Gastrocnemius medialis (tissue), 4 donors: Measurements from ENCODE around the gene CD19. TPM values are rescaled to one million over a fixed set of nuclear protein-coding genes. Genes with fewer than 3 reads are reported as not detected.

ENCODE experiments used
- ATAC-seq, 2 donors: fragments of 150-250 bp; one replicate each; pipeline ENCODE4 v1.9.1; 2016
- DNase-seq, 2 donors: peaks; one replicate each; pipeline ENCODE4 v3.0.0-alpha.2; 2019
- H3K27ac ChIP-seq, 4 donors: fragments of 200-600 bp; sonication (generic); 1 replicate in 1 of 4; 2 replicates in 3 of 4; pipeline ENCODE4 v1.5.1; 2016 to 2018; ENCODE audit warnings: mild to moderate bottlenecking in 2 of 4, moderate library complexity in 1 of 4
- H3K27me3 ChIP-seq, 3 donors: fragments of 200-600 bp; sonication (generic) in 2 of 3; 1 replicate in 1 of 3; 2 replicates in 2 of 3; pipeline versions ENCODE4 v1.5.1 to v1.6.0; 2016 to 2019; ENCODE audit warnings: mild to moderate bottlenecking in 1 of 3, moderate library complexity in 1 of 3
- H3K36me3 ChIP-seq, 2 donors: fragments of 200-600 bp; sonication (generic) in 1 of 2; one replicate each; pipeline ENCODE4 v1.5.1; 2017 to 2018
- H3K4me1 ChIP-seq, 2 donors: fragments of 200-600 bp; sonication (generic) in 1 of 2; one replicate each; pipeline ENCODE4 v1.5.1; 2016 to 2017; ENCODE audit warnings: mild to moderate bottlenecking in 2 of 2
- H3K4me3 ChIP-seq, 4 donors: fragments of 200-600 bp; sonication (generic) in 3 of 4; 1 replicate in 1 of 4; 2 replicates in 3 of 4; pipeline ENCODE4 v1.5.1; 2016 to 2019; ENCODE audit warnings: mild to moderate bottlenecking in 2 of 4
- H3K9me3 ChIP-seq, 3 donors: fragments of 200-600 bp; sonication (generic) in 2 of 3; 1 replicate in 1 of 3; 2 replicates in 2 of 3; pipeline ENCODE4 v1.5.1; 2016 to 2019
- CTCF ChIP-seq, 5 experiments: fragments of 450-650 bp in 3 of 5; fragments of 200-600 bp in 2 of 5; sonication (generic) in 2 of 5; IDR thresholded peaks in 4 of 5; conservative IDR thresholded peaks in 1 of 5; 1 replicate in 4 of 5; 2 replicates in 1 of 5; pipeline ENCODE4 v1.5.1; 2016 to 2019; ENCODE audit warnings: antibody characterized with exemption in 5 of 5, mild to moderate bottlenecking in 3 of 5, moderate library complexity in 3 of 5
- POLR2A ChIP-seq, 2 donors: fragments of 450-650 bp; IDR thresholded peaks; one replicate each; pipeline ENCODE4 v1.6.1; 2017; ENCODE audit warnings: antibody characterized with exemption in 2 of 2, mild to moderate bottlenecking in 2 of 2, moderate library complexity in 2 of 2
- in situ Hi-C, 4 donors: fragments of 200-750 bp; cut with MboI; loops; one replicate each; pipeline versions ENCODE4 v1.15.0 to v1.8.0; 2017; ENCODE audit warnings: low sequenced_read_pairs in 4 of 4
- intact Hi-C: fragments of 100-400 bp; cut with DNase I; formaldehyde crosslinking; loops from one replicate; pipeline ENCODE4 v1.15.1; 2023; ENCODE audit warnings: low total_unique reads
- total RNA-seq, 4 donors: library from RNA; depleted of rRNA; stranded (reverse); fragments of >200 nt; gene quantifications; one replicate each; pipeline versions ENCODE4 v1.1.0 to v1.2.3, GENCODE V29; 2016

The CD19 gene
- total RNA-seq, 4 donors from 2014 or later, result not detected

GRCh38 chr16:28917095-28917494 lies 14.7 kb upstream of the CD19 start:
- peaks cover 0 to 17% of the 10 kb centered on the region in 2 donors for H3K36me3 ChIP-seq
- no peak for TF ChIP-seq CTCF (IDR thresholded peaks at IDR 0.05 in 4 of 5, conservative IDR thresholded peaks at IDR 0.05 in 1 of 5)
- no peak for TF ChIP-seq POLR2A (IDR thresholded peaks at IDR 0.05)

DNA sequence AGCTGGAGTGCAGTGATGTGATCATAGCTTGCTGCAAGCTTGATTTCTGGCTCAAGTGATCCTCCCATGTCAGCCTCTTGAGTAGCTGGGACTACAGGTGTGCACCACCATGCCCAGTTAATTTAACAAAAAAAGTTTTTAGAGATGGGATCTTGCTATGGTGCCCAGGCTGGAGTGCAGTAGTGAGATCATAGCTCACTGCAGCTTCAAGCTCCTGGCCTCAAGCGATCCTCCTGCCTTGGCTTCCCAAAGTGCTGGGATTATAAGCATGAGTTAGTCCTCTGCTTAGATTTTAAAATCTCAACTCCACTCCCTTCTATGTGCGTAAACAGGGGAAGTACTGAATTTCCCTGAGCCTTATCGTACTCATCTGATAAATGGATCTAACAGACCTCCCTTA lies 13.1 kb upstream of the CD19 start:
- in situ Hi-C loops (no loop called here), intact Hi-C loops (no loop called here)
- no peaks in the 10 kb centered on the region for H3K4me1 ChIP-seq
- peaks cover 0 to 17% of the 10 kb centered on the region in 2 donors for H3K36me3 ChIP-seq
- no peaks in the 10 kb centered on the region for H3K27me3 ChIP-seq
- H3K4me3 ChIP-seq, result no peak overlapping the region
- no peak overlapping the region for H3K27ac ChIP-seq
- H3K9me3 ChIP-seq, result no peaks in the 10 kb centered on the region
- no peak for TF ChIP-seq CTCF (IDR thresholded peaks at IDR 0.05 in 4 of 5, conservative IDR thresholded peaks at IDR 0.05 in 1 of 5)
- no peak for TF ChIP-seq POLR2A (IDR thresholded peaks at IDR 0.05)
- DNase-seq (no peak), ATAC-seq (no peak)

More at GRCh38 chr16:28917095-28917494, 14.7 kb upstream of the CD19 start:
- no peak for DNase-seq
- intact Hi-C loops (no loop called here), in situ Hi-C loops (no loop called here)
- H3K9me3 ChIP-seq, result no peaks in the 10 kb centered on the region
- no peak overlapping the region for H3K27ac ChIP-seq
- H3K27me3 ChIP-seq, result no peaks in the 10 kb centered on the region
- ATAC-seq, result no peak
- no peaks in the 10 kb centered on the region for H3K4me1 ChIP-seq
- H3K4me3 ChIP-seq, result no peak overlapping the region

DNA sequence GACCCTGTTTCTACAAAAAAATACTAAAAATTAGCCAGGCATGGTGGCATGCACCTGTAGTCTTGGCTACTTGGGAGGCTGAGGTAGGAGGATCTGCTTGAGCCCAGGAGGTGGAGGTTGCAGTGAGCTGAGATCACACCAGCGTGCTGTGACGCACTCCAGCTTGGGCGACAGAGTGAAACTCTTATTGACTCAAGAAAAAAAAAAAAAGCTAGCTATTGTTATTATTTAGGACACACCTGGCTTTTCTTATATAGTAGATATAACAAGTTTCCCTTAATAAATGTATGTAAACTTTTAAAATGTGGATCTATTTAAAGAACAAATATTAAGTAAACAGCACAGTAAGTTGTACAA lies 8.6 kb upstream of the CD19 start:
- peaks cover 9% of the 10 kb centered on the region in 2 donors for H3K4me1 ChIP-seq
- no peaks in the 10 kb centered on the region for H3K9me3 ChIP-seq
- ATAC-seq (no peak), DNase-seq (no peak)
- H3K27ac ChIP-seq, result no peak overlapping the region
- in situ Hi-C loops, result no loop called here
- TF ChIP-seq CTCF (IDR thresholded peaks at IDR 0.05 in 4 of 5, conservative IDR thresholded peaks at IDR 0.05 in 1 of 5) (no peak), POLR2A (IDR thresholded peaks at IDR 0.05) (no peak)
- H3K27me3 ChIP-seq, result no peaks in the 10 kb centered on the region
- peaks cover 0 to 10% of the 10 kb centered on the region in 2 donors for H3K36me3 ChIP-seq
- intact Hi-C loops, result no loop called here
- no peak overlapping the region for H3K4me3 ChIP-seq

DNA sequence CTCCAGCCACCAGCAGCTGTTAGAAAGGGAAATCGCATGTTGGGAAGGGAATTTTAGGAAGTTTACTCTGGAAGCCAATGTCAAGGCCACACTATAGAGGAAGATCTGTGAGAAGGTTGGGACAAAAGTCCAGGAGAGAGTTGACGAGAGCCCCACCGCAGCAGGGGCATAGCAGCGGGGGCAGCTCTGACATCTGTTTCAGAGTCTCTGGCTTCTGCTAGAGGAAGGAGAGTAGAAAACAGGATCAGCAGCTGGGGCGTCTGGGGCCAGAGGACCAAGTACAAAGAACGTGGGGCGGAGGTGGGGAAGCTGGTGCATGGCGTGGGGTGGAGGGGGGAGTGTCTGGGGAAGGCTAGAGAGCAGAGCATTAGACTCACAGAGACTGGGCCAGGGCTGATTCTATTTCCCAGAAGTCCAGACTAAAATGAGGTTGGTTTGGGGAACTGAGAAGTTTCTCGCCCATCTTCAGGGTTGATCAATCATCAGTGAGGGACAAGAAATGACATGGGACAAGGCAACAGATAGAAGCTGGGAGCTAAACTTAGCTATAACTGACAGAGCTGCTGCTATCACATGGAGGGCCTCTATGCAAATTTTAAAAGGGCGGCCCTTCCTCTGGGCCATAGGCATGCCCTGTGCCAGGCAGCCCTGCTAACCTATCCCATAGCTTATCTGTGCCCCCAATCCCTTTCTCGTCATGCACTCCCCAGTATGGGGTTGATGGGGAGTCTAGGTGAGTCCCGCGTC lies 7.9 kb upstream of the CD19 start:
- Histone ChIP-seq H3K9me3 (no peaks in the 10 kb centered on the region), H3K27ac (peak overlapping the region in 2 of 4 donors; percentile 97 to 99), H3K36me3 (peaks cover 0 to 8% of the 10 kb centered on the region in 2 donors), H3K27me3 (no peaks in the 10 kb centered on the region), H3K4me1 (peaks cover 9% of the 10 kb centered on the region in 2 donors), H3K4me3 (peak overlapping the region in 1 of 4 donors; percentile 99)
- DNase-seq (no peak), ATAC-seq (no peak)
- intact Hi-C loops (loop anchor here (2.0 kb wide), 3 partner anchors 43 to 101 kb away; partner anchors contain the start of genes ATXN2L and TUFM), in situ Hi-C loops (no loop called here)
- TF ChIP-seq POLR2A (IDR thresholded peaks at IDR 0.05), result no peak
- no peak for TF ChIP-seq CTCF (IDR thresholded peaks at IDR 0.05 in 4 of 5, conservative IDR thresholded peaks at IDR 0.05 in 1 of 5)
